ENCODE measurements around the gene IL1RN. TPM values are rescaled to one million over a fixed set of nuclear protein-coding genes. Genes with fewer than 3 reads are reported as not detected.

IL1RN gene
- total RNA-seq, 1 donor = not detected

GRCh38 chr2:113156278-113157117, 29.1 kb downstream of the IL1RN start:
- H3K4me3 ChIP-seq (ENCODE audit: insufficient read depth, low read length) = no peak overlapping the region
- no peak for DNase-seq (ENCODE audit: insufficient read length, low spot score, missing footprints)
- TF ChIP-seq CTCF (IDR thresholded peaks at IDR 0.05; ENCODE audit: extremely low read depth, low read depth, low read length) = no peak
- peaks cover 9% of the 10 kb centered on the region for H3K4me1 ChIP-seq (ENCODE audit: insufficient read depth, low read length)
- H2AFZ ChIP-seq (ENCODE audit: low read length) = no peak overlapping the region
- H3K27me3 ChIP-seq (ENCODE audit: insufficient read depth, low read length) = peaks cover 8% of the 10 kb centered on the region
- no peaks in the 10 kb centered on the region for H3K79me2 ChIP-seq (ENCODE audit: insufficient read depth, low read length)
- H3K4me2 ChIP-seq (ENCODE audit: insufficient read depth, low read length) = peak overlapping the region; percentile 56
- H4K20me1 ChIP-seq (ENCODE audit: insufficient read depth, low read length) = no peaks in the 10 kb centered on the region
- no peaks in the 10 kb centered on the region for H3K9me3 ChIP-seq (ENCODE audit: low read depth, low read length)
- H3K36me3 ChIP-seq (ENCODE audit: insufficient read depth, low read length) = no peaks in the 10 kb centered on the region
- H3K27ac ChIP-seq (ENCODE audit: low read depth, low read length) = no peak overlapping the region

GRCh38 chr2:113157118-113157896, 29.9 kb downstream of the IL1RN start:
- no peak for TF ChIP-seq CTCF (IDR thresholded peaks at IDR 0.05; ENCODE audit: extremely low read depth, low read depth, low read length)
- no peak overlapping the region for H3K27ac ChIP-seq (ENCODE audit: low read depth, low read length)
- peak; percentile 80 for DNase-seq (ENCODE audit: insufficient read length, low spot score, missing footprints)

GRCh38 chr2:113157897-113158753, 30.7 kb downstream of the IL1RN start:
- Histone ChIP-seq H3K27me3 (ENCODE audit: insufficient read depth, low read length) (peaks cover 8% of the 10 kb centered on the region), H3K4me3 (ENCODE audit: insufficient read depth, low read length) (peak overlapping the region; percentile 52), H3K27ac (ENCODE audit: low read depth, low read length) (no peak overlapping the region), H4K20me1 (ENCODE audit: insufficient read depth, low read length) (no peaks in the 10 kb centered on the region), H3K4me2 (ENCODE audit: insufficient read depth, low read length) (peak overlapping the region; percentile 63), H3K79me2 (ENCODE audit: insufficient read depth, low read length) (no peaks in the 10 kb centered on the region), H3K4me1 (ENCODE audit: insufficient read depth, low read length) (peaks cover 9% of the 10 kb centered on the region), H3K36me3 (ENCODE audit: insufficient read depth, low read length) (no peaks in the 10 kb centered on the region), H3K9me3 (ENCODE audit: low read depth, low read length) (no peaks in the 10 kb centered on the region), H2AFZ (ENCODE audit: low read length) (peak overlapping the region; percentile 80)
- peak; percentile 92 for DNase-seq (ENCODE audit: insufficient read length, low spot score, missing footprints)
- no peak for TF ChIP-seq CTCF (IDR thresholded peaks at IDR 0.05; ENCODE audit: extremely low read depth, low read depth, low read length)

More at GRCh38 chr2:113157118-113157896, 29.9 kb downstream of the IL1RN start:
- H3K9me3 ChIP-seq (ENCODE audit: low read depth, low read length) = no peaks in the 10 kb centered on the region
- peak overlapping the region; percentile 80 for H2AFZ ChIP-seq (ENCODE audit: low read length)
- H3K4me3 ChIP-seq (ENCODE audit: insufficient read depth, low read length) = peak overlapping the region; percentile 52
- peak overlapping the region; percentile 63 for H3K4me2 ChIP-seq (ENCODE audit: insufficient read depth, low read length)
- H3K4me1 ChIP-seq (ENCODE audit: insufficient read depth, low read length) = peaks cover 9% of the 10 kb centered on the region
- peaks cover 8% of the 10 kb centered on the region for H3K27me3 ChIP-seq (ENCODE audit: insufficient read depth, low read length)
- no peaks in the 10 kb centered on the region for H4K20me1 ChIP-seq (ENCODE audit: insufficient read depth, low read length)
- no peaks in the 10 kb centered on the region for H3K79me2 ChIP-seq (ENCODE audit: insufficient read depth, low read length)
- no peaks in the 10 kb centered on the region for H3K36me3 ChIP-seq (ENCODE audit: insufficient read depth, low read length)
